Liver (tissue), 3 donors: ENCODE results near the gene INIP.

Source experiments
- ATF3 ChIP-seq: IDR thresholded peaks from 2 replicates; pipeline ENCODE4 v1.6.1; 2016; ENCODE audit warnings: antibody characterized with exemption
- CTCF ChIP-seq: fragments of 150-350 bp; IDR thresholded peaks from 2 replicates; pipeline ENCODE4 v1.5.1; 2017; ENCODE audit warnings: improper control_type of control experiment, low read depth, low read length; ENCODE audit not compliant: missing input control
- MAX ChIP-seq: IDR thresholded peaks from 2 replicates; pipeline ENCODE4 v1.6.1; 2016; ENCODE audit warnings: antibody characterized with exemption
- donor health status: healthy.
- donor health status: healthy.

GRCh38 chr9:112694706-112695555 is 23.0 kb downstream of the INIP start:
- TF ChIP-seq CTCF (no peak), ATF3 (no peak), MAX (no peak)
